Stimulated activated CD8-positive, alpha-beta memory T cell treated with anti-CD3 and anti-CD28 coated beads, Interleukin-7, amount 100 ng/mL, for 1 hour (primary cell): ENCODE data around the gene ADAM30.
A peak's percentile ranks its signal among the peaks of the same experiment; 100 is the strongest.

Experiments
- DNase-seq, 2 donors: peaks; one replicate each; pipeline ENCODE4 v3.0.0-alpha.2; 2020; ENCODE audit warnings: low read depth in 2 of 2

The ADAM30 gene

GRCh38 chr1:119908661-119909060 lies 12.3 kb upstream of the ADAM30 start:
- DNase-seq, result no peak

GRCh38 chr1:119906927-119907652 lies 10.8 kb upstream of the ADAM30 start:
- no peak for DNase-seq

GRCh38 chr1:119903443-119903835 lies 7.1 kb upstream of the ADAM30 start:
- no peak for DNase-seq

GRCh38 chr1:119902775-119903442 lies 6.6 kb upstream of the ADAM30 start:
- DNase-seq, result no peak

- no peak for DNase-seq
These were observed 2.8 kb upstream of the ADAM30 start for GRCh38 chr1:119898981-119899720.

- no peak for DNase-seq
These were observed 2.2 kb upstream of the ADAM30 start for GRCh38 chr1:119898530-119898929.

GRCh38 chr1:119895102-119895501 lies 1.2 kb downstream of the ADAM30 start:
- DNase-seq, result no peak

GRCh38 chr1:119893827-119894700 lies 2.3 kb downstream of the ADAM30 start:
- no peak for DNase-seq

- no peak for DNase-seq
These were observed 3.0 kb downstream of the ADAM30 start for GRCh38 chr1:119893238-119893791.

- no peak for DNase-seq
These were observed 4.9 kb downstream of the ADAM30 start for GRCh38 chr1:119891386-119891785.

GRCh38 chr1:119888476-119888875 lies 7.8 kb downstream of the ADAM30 start:
- DNase-seq, result no peak

- DNase-seq, result no peak
These were observed 8.9 kb downstream of the ADAM30 start for GRCh38 chr1:119887427-119887826.

- DNase-seq, result peak in 1 of 2 donors; percentile 25
These were observed 10.2 kb downstream of the ADAM30 start for GRCh38 chr1:119885903-119886783.

- DNase-seq, result no peak
These were observed 11.6 kb downstream of the ADAM30 start for GRCh38 chr1:119884711-119885110.

GRCh38 chr1:119883826-119884225 lies 12.5 kb downstream of the ADAM30 start:
- no peak for DNase-seq

- no peak for DNase-seq
These were observed 13.9 kb downstream of the ADAM30 start for GRCh38 chr1:119882132-119883049.

GRCh38 chr1:119879510-119880434 lies 16.5 kb downstream of the ADAM30 start:
- no peak for DNase-seq

- DNase-seq, result no peak
These were observed 18.1 kb downstream of the ADAM30 start for GRCh38 chr1:119878171-119878570.
